Upper lobe of right lung (tissue), 1 donor: ENCODE measurements around the gene TCF15. TPM values are rescaled to one million over a fixed set of nuclear protein-coding genes. Genes with fewer than 3 reads are reported as not detected.
A peak's percentile ranks its signal among the peaks of the same experiment; 100 is the strongest.

Experiments
- ATAC-seq: fragments of 200-7000 bp; cut with Tn5 transposase; one replicate; pipeline ENCODE4 v1.9.1; 2020; ENCODE audit warnings: mild to moderate bottlenecking, moderate library complexity
- DNase-seq: peaks from one replicate; pipeline ENCODE4 v3.0.0-alpha.2; 2020
- H3K27ac ChIP-seq: fragments of 200-600 bp; one replicate; pipeline ENCODE4 v1.8.0; 2022
- H3K27me3 ChIP-seq: fragments of 200-600 bp; one replicate; pipeline ENCODE4 v1.8.0; 2022; ENCODE audit warnings: mild to moderate bottlenecking
- H3K36me3 ChIP-seq: fragments of 200-600 bp; one replicate; pipeline ENCODE4 v1.8.0; 2022
- H3K4me1 ChIP-seq: fragments of 200-600 bp; one replicate; pipeline ENCODE4 v1.8.0; 2022
- H3K4me3 ChIP-seq: fragments of 200-600 bp; one replicate; pipeline ENCODE4 v1.8.0; 2022; ENCODE audit warnings: mild to moderate bottlenecking
- H3K9me3 ChIP-seq: fragments of 200-600 bp; one replicate; pipeline ENCODE4 v1.8.0; 2022
- intact Hi-C: fragments of 100-400 bp; cut with DNase I; formaldehyde crosslinking; loops from one replicate; pipeline ENCODE4 v1.11.0; 2022
- total RNA-seq: library from RNA; stranded (reverse); fragmentation: NEBNext Ultra II Directional; extraction: Animal tissue kit (Norgen Biotek cat#: 25700); gene quantifications from one replicate; pipeline ENCODE4 v1.2.1, GENCODE V29; 2021
- TF ChIP-seq, protein P1 (sequence below): fragments of 200-600 bp; IDR thresholded peaks from one replicate; pipeline ENCODE4 v1.8.0; 2022; ENCODE audit warnings: antibody characterized with exemption
- donor health status: DM: no; HTN: yes; CAD: no; lungs with severe emphysema.

TCF15 gene
- total RNA-seq, 1 donor from 2014 or later, result 0.43 TPM

- TF ChIP-seq, protein P1, sequence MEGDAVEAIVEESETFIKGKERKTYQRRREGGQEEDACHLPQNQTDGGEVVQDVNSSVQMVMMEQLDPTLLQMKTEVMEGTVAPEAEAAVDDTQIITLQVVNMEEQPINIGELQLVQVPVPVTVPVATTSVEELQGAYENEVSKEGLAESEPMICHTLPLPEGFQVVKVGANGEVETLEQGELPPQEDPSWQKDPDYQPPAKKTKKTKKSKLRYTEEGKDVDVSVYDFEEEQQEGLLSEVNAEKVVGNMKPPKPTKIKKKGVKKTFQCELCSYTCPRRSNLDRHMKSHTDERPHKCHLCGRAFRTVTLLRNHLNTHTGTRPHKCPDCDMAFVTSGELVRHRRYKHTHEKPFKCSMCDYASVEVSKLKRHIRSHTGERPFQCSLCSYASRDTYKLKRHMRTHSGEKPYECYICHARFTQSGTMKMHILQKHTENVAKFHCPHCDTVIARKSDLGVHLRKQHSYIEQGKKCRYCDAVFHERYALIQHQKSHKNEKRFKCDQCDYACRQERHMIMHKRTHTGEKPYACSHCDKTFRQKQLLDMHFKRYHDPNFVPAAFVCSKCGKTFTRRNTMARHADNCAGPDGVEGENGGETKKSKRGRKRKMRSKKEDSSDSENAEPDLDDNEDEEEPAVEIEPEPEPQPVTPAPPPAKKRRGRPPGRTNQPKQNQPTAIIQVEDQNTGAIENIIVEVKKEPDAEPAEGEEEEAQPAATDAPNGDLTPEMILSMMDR, result no peak
- H3K9me3 ChIP-seq, result no peaks in the 10 kb centered on the region
- H3K27ac ChIP-seq, result no peak overlapping the region
- no peak overlapping the region for H3K4me3 ChIP-seq
- ATAC-seq (no peak), DNase-seq (no peak)
- H3K4me1 ChIP-seq, result peaks cover 20% of the 10 kb centered on the region
- intact Hi-C loops, result no loop called here
- H3K36me3 ChIP-seq, result peaks cover 26% of the 10 kb centered on the region
- no peaks in the 10 kb centered on the region for H3K27me3 ChIP-seq
These were observed 40.2 kb upstream of the TCF15 start for GRCh38 chr20:650281-650680.

GRCh38 chr20:647479-648019 is 37.4 kb upstream of the TCF15 start:
- no peaks in the 10 kb centered on the region for H3K27me3 ChIP-seq
- H3K36me3 ChIP-seq, result peaks cover 26% of the 10 kb centered on the region
- H3K4me3 ChIP-seq, result no peak overlapping the region
- H3K9me3 ChIP-seq, result no peaks in the 10 kb centered on the region
- no peak overlapping the region for H3K27ac ChIP-seq
- ATAC-seq (no peak), DNase-seq (no peak)
- TF ChIP-seq, protein P1, result no peak
- H3K4me1 ChIP-seq, result peaks cover 18% of the 10 kb centered on the region
- intact Hi-C loops, result loop anchor here (5.0 kb wide), 1 partner anchor 85 kb away; no protein-coding TSS in a partner anchor

DNA sequence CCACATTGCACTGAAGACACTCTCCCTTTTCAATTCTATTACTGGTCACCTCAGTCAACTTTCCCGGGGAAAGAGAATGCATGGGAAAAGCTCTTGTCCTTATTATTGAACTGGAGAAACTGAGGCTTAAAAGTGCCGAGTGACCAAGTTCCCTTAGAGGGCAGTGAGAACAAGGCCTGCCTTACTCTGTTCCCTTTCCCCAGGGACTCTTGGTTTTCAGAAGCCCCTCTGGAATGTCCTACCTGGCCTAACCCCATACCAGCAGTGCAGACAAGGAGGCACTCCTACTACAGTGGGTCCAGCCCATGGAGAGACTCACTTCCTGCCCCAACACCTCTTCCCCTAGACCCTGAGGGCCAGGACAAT is 36.7 kb upstream of the TCF15 start:
- DNase-seq (no peak), ATAC-seq (no peak)
- Histone ChIP-seq H3K9me3 (no peaks in the 10 kb centered on the region), H3K4me3 (no peak overlapping the region), H3K27ac (no peak overlapping the region), H3K4me1 (peaks cover 11% of the 10 kb centered on the region), H3K36me3 (peaks cover 26% of the 10 kb centered on the region), H3K27me3 (no peaks in the 10 kb centered on the region)
- TF ChIP-seq, protein P1, result no peak
- intact Hi-C loops, result loop anchor here (5.0 kb wide), 1 partner anchor 85 kb away; no protein-coding TSS in a partner anchor

DNA sequence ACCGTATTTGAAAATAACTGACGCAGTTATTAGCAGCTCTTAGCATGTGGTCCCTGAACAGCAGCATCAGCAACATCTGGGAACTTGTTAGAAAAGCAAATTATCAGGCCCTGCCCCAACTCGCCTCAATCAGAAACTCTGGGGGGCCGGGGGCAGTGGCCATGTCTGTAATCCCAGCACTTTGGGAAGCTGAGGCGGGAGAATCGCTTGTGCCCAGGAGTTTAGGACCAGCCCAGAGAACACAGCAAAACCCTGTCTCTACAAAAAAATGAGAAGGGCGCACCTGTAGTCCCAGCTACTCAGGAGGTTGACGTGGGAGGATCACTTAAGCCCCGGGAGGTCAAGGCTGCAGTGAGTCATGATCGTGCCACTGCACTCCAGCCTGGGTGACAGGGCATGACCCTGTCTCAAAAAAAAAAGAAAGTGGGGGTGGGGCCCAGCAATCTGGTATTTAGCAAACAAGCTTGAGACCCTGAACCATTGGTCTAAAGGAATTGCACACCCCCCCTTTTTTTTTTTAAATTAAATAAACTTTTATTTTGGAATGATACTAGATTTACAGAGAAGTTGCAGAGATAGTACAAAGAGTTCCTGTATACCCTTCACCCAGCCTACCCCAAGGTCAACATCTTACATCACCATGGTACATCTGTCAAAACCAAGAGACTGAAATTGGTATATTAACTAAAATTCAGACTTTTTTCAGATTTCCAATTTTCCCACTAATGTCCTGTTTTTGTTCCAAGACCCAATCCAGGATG is 36.2 kb upstream of the TCF15 start:
- ATAC-seq, result peak; percentile 3

GRCh38 chr20:645318-646106 is 35.4 kb upstream of the TCF15 start:
- DNase-seq, result peak; percentile 81
- H3K27ac ChIP-seq, result no peak overlapping the region
- ATAC-seq, result peak; percentile 89

More for the DNA sequence above, 36.2 kb upstream of the TCF15 start:
- H3K27me3 ChIP-seq, result no peaks in the 10 kb centered on the region
- no peak overlapping the region for H3K4me3 ChIP-seq
- no peak overlapping the region for H3K27ac ChIP-seq
- intact Hi-C loops, result loop anchor here (5.0 kb wide), 1 partner anchor 84 kb away; no protein-coding TSS in a partner anchor
- no peak for DNase-seq
- TF ChIP-seq, protein P1, result no peak
- H3K36me3 ChIP-seq, result peaks cover 26% of the 10 kb centered on the region
- H3K4me1 ChIP-seq, result peaks cover 8% of the 10 kb centered on the region
- no peaks in the 10 kb centered on the region for H3K9me3 ChIP-seq

More at GRCh38 chr20:645318-646106, 35.4 kb upstream of the TCF15 start:
- H3K4me1 ChIP-seq, result peaks cover 8% of the 10 kb centered on the region
- TF ChIP-seq, protein P1, result peak; percentile 96
- no peaks in the 10 kb centered on the region for H3K9me3 ChIP-seq
- H3K27me3 ChIP-seq, result no peaks in the 10 kb centered on the region
- intact Hi-C loops, result loop anchor here (5.0 kb wide), 1 partner anchor 83 kb away; no protein-coding TSS in a partner anchor
- H3K4me3 ChIP-seq, result no peak overlapping the region
- peaks cover 26% of the 10 kb centered on the region for H3K36me3 ChIP-seq
